Measurements from ENCODE around the gene USO1.
"Not testable (repeated sequence)": the region's sequence is repeated elsewhere in the genome, so short reads cannot be mapped to it uniquely, and the experiment has no call there.

DNA sequence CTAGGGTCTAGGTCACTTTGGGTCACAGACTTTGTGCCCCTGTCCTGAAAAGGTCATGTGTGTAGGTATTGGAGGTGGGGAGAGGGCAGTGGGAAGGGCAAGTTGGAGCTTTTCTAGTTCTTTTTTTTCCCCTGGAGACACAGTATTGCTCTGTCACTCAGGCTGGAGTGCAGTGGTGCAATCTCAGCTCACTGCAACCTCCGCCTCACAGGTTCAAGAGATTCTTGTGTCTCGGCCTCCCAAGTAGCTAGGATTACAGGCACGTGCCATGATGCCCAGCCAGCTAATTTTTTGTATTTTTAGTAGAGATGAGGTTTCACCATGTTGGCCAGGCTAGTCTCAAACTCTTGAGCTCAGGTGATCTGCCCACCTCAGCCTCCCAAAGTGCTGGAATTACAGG is 8.3 kb upstream of the USO1 start:
- TF ChIP-seq, protein P1, sequence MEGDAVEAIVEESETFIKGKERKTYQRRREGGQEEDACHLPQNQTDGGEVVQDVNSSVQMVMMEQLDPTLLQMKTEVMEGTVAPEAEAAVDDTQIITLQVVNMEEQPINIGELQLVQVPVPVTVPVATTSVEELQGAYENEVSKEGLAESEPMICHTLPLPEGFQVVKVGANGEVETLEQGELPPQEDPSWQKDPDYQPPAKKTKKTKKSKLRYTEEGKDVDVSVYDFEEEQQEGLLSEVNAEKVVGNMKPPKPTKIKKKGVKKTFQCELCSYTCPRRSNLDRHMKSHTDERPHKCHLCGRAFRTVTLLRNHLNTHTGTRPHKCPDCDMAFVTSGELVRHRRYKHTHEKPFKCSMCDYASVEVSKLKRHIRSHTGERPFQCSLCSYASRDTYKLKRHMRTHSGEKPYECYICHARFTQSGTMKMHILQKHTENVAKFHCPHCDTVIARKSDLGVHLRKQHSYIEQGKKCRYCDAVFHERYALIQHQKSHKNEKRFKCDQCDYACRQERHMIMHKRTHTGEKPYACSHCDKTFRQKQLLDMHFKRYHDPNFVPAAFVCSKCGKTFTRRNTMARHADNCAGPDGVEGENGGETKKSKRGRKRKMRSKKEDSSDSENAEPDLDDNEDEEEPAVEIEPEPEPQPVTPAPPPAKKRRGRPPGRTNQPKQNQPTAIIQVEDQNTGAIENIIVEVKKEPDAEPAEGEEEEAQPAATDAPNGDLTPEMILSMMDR (IDR thresholded peaks at IDR 0.05) = not testable (repeated sequence)
- TF ChIP-seq POLR2A (IDR thresholded peaks at IDR 0.05) = not testable (repeated sequence)

Measured in testis (tissue), 2 donors.